GM12892 (cell line): ENCODE measurements around the gene TOMM22.
A peak's percentile ranks its signal among the peaks of the same experiment; 100 is the strongest.

Experiments
- DNase-seq: peaks from one replicate; pipeline ENCODE4 v3.0.0; 2011; ENCODE audit not compliant: insufficient read length
- FAIRE-seq: peaks from 2 replicates; lab custom pipeline; 2011; peaks lifted over from hg19 to GRCh38; lab: Jason Lieb, UNC
- POLR2A ChIP-seq: IDR thresholded peaks from 2 replicates; pipeline ENCODE4 v1.6.1; 2011; ENCODE audit warnings: low read depth, low read length, control low read depth
- POLR2AphosphoS5 ChIP-seq: IDR thresholded peaks from 2 replicates; pipeline ENCODE4 v1.6.1; 2011; ENCODE audit warnings: low read depth, low read length, control low read depth
- TAF1 ChIP-seq: IDR thresholded peaks from 2 replicates; pipeline ENCODE4 v1.6.1; 2011; ENCODE audit warnings: low read depth, mild to moderate bottlenecking, control low read depth, low read length, borderline replicate concordance

TOMM22 gene

DNA sequence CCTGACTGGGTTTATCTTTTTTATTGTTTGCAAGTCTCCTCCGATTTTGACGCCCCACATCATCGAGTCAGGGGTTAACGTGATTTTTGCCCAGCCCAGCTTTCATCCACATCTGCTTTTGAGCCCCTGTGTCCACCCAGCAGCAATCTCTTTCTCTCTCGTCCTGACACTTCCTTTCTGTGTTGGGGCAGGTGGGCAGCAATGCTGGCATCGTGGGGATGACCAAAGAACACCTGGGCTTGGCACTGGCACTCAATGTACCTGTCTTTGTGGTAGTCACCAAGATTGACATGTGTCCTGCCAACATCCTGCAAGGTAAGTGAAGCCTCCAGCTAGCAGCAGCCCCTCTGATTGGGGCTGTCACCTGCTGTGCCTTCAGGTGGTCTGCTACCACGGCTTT is 39.8 kb downstream of the TOMM22 start:
- TF ChIP-seq TAF1: no peak
- no peak for TF ChIP-seq POLR2A
- no peak for TF ChIP-seq POLR2AphosphoS5
- no peak for DNase-seq
- no peak for FAIRE-seq

DNA sequence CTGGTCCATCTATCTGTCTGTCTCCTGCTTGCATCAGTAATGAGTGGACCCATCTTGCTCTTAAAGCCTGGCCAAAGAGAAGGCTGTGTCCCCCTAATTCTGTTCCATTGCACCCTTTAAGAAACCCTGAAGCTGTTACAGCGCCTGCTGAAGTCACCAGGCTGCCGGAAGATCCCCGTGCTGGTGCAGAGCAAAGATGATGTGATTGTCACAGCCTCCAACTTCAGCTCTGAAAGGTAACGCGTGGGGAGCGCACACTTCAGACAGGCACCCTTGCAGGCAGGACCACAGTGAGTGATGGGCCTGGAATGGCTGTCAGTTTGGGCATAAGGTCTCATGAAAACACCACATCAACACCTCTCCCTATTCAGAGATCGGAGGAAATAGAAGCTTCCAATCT is 42.4 kb downstream of the TOMM22 start:
- FAIRE-seq (no peak), DNase-seq (no peak)
- no peak for TF ChIP-seq POLR2A
- TF ChIP-seq POLR2AphosphoS5: no peak
- TF ChIP-seq TAF1: no peak

DNA sequence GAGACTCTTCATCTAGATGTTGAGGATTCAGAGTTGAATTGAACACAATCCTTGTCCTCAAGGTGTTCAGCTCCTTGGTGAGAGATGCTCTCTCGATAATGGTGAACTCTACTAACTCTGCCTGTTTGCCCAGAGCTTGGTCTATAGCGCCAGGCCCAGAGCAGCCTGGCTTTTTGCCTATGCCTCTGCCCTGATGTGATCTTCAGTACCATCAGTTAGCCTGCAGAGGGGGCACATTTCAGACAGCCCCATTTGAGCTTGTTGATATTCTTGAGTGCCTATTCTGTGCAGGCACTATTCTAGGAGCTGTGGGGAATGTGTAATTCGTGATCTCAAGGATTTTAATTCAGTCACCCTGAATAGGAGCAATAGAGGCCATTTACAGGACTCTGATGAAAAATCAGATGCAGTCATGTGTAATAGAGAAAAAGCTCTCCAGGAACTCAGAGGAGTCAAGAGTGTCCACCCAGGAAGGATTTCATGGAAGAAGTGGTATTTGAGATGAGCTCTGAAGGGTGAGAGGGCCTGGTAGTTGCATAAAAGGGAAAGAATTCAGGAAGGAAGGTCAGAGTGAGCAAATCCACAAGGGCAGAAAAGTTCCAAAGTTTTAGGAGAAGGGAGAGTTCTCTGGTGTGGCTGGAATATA is 43.3 kb downstream of the TOMM22 start:
- no peak for TF ChIP-seq TAF1
- TF ChIP-seq POLR2AphosphoS5: no peak
- TF ChIP-seq POLR2A: no peak
- no peak for DNase-seq
- FAIRE-seq: no peak

DNA sequence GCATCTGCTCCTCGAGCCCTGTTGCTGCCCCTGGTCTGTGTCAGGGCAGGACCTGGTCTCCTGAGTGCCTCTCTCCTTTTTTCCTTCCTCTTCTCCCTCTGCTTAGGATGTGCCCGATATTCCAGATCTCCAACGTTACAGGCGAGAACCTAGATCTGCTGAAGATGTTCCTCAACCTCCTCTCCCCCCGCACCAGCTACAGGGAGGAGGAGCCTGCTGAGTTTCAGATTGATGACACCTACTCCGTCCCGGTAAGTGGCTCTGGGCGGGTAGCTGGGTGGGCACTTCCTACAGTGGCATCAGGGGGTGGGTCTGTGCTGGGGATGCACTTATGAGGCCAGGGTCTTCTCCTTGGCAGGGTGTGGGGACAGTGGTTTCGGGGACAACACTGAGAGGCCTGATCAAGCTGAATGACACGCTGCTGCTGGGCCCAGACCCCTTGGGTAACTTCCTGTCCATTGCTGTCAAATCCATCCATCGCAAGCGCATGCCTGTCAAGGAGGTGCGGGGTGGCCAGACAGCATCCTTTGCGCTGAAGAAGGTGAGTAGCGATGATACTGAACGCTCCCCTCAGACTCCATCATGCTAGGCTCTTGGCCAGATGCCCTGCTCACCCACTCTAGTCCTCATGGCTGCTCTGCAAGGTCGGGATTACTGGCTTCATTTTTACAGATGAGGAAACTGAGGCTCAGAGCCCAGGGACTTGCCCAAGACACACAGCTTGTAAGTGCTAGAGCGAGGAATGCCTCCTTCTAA is 44.3 kb downstream of the TOMM22 start:
- FAIRE-seq: no peak
- TF ChIP-seq POLR2AphosphoS5 (no peak), POLR2A (no peak), TAF1 (no peak)
- DNase-seq: no peak

DNA sequence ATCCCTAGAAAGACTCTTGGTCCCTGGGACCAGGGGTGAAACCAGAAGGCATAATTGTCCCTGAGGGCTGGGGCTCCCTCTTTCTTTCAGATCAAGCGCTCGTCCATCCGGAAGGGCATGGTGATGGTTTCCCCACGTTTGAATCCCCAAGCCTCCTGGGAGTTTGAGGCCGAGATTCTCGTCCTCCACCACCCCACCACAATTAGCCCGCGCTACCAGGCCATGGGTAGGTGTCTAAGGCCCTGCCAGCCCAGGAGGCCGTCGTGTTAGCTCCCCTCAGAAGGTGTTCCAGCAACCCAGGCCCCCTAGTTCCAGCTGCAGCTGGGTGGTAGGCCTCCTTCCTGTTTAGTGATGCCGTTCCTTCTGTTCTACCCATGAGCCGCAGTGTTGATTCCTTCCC is 45.4 kb downstream of the TOMM22 start:
- FAIRE-seq (no peak), DNase-seq (no peak)
- TF ChIP-seq POLR2A: no peak

DNA sequence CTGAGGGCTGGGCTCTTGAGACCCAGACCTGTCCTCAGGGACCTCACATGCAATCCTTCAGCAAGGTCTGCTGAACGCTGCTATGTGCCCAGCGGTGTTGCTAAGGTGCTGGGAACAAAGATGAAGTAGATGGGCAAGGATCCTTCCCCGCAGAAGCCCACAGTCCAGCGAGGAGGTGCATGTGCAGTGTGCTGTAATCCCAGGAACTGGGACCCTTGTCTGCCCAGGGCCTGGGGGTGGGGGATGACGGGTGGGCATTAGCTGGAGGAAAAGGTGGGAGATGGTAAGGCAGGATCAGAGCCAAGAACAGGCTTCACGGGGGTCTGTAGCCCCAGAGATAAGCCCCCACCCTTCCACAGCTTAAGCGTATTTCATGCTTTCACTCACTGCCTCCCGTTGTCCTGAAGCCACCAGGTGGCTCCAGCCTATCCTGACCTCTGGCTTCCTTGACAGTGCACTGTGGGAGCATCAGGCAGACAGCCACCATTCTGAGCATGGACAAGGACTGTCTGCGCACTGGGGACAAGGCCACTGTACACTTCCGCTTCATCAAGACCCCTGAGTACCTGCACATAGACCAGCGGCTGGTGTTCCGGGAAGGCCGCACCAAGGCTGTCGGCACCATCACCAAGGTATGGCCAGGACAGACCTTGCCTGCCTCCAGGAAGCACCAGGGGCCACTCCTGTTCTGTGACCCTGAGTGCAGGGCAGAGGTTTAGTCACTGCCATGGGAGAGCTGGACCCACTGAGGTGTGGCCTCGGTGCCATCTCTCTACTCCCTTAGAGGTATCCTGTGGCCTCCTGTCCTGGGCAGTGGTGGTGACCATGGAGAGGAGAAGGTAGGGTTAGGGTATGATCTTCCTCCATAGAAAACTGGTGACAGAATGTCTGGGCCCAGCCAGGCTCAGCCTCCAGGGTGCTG is 46.0 kb downstream of the TOMM22 start:
- DNase-seq: no peak
- TF ChIP-seq POLR2AphosphoS5: no peak; the same call in 1 of the 2 replicates
- TF ChIP-seq POLR2A: no peak
- no peak for TF ChIP-seq TAF1
- no peak for FAIRE-seq

DNA sequence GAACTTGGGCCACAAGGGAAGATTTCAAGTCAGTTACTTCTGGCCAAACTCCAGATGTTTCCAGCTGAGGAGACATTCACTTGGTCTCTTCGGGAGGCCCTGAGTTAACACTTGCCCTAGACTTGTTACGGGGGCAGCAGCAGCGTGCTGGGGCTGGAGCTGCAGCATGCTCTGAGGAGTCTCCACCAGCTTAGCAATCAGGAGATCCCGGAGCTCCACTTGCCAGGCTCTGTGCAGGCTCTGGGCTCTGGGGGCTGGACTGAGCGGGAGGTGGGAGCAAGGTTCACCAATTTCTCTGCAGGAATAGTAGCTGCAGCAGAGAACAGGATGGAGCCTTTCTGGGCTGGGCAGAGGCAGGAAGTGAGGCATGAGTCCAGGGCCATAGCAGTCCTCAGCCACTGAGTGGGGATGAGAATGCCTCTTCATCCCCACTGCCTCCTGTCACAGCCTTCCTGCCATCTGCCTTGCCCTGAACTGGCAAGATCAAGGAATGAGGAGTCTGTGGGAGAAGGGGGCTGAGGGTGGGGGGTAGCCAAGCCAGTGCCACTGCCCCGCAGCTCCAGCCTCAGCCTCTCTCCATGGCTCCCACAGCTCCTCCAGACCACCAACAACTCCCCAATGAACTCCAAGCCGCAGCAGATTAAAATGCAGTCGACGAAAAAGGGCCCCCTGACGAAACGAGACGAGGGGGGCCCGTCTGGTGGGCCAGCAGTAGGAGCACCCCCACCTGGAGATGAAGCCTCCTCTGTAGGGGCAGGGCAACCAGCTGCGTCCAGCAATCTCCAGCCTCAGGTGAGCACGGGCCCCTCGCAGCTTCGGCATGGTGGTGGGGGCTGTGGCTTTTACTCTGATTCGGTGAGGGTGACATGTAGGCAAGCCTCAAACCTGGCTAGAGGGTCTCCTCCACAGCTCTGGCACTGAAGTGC is 47.4 kb downstream of the TOMM22 start:
- FAIRE-seq: no peak
- DNase-seq: no peak
- TF ChIP-seq TAF1 (no peak), POLR2A (no peak), POLR2AphosphoS5 (peak; percentile 35; the same call in 1 of the 2 replicates)

DNA sequence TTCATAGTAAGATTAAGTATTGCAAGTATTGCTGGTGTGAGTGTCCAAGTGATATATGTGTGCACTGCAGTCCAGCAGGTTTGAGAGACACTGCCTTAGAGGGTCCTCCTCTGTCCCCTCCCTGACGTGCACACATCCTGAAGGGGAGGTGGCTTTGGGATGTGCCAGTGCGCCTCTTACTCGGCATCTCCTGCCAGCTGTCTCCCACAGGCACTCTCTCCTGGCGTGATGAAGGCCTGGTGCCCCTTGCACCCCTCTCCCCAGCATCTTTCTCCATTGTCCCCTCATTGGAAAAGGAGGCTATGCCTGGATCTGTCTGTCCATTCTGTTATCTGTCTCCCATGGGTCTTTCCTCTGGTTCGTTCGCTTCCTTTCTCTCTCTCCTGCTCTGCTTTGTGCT is 48.2 kb downstream of the TOMM22 start:
- no peak for FAIRE-seq
- DNase-seq: no peak
- no peak for TF ChIP-seq POLR2AphosphoS5
- no peak for TF ChIP-seq POLR2A
- no peak for TF ChIP-seq TAF1

DNA sequence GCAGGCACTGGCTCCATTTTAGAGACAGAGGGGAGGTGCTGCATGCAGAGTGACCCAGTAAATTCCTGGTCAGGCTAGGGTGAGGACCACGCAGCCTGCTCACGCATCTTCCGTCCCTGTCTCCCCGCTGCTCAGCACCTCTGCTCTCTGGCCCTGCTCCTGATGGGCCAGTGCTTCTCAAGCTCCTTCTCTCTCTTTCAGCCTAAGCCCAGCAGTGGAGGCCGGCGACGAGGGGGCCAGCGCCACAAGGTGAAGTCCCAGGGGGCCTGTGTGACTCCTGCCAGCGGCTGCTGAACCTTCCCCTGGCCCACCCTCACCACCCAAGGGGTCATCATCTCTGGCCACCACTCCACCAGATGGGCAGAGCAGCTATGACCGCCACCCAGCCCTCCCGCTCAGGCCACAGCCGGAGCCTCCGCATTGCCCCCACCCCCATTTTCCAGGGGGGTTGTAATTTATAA is 48.7 kb downstream of the TOMM22 start:
- FAIRE-seq (no peak), DNase-seq (no peak)
- TF ChIP-seq POLR2A (no peak), TAF1 (no peak), POLR2AphosphoS5 (no peak)

DNA sequence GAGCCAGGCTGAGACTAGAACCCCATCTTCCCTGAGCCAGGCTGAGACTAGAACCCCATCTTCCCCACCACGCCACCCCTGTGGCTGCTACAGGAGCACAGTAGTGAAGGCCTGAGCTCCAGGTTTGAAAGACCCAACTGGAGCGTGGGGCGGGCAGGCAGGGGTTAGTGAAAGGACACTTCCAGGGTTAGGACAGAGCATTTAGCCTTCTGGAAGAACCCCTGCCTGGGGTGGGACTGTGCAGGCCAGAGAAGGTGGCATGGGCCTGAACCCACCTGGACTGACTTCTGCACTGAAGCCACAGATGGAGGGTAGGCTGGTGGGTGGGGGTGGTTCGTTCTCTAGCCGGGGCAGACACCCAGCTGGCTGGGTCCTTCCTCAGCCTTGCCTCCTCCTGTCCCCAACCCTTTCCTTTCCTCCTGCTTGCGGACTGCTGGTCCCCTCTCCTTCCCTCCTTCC is 50.0 kb downstream of the TOMM22 start:
- TF ChIP-seq POLR2A (no peak), TAF1 (no peak), POLR2AphosphoS5 (no peak)
- DNase-seq (no peak), FAIRE-seq (no peak)
